Keratinocyte (primary cell): Measurements from ENCODE around the gene WDR5. TPM values are rescaled to one million over a fixed set of nuclear protein-coding genes. Genes with fewer than 3 reads are reported as not detected.

ENCODE experiments used
- DNase-seq: peaks from one replicate; pipeline ENCODE4 v3.0.0-alpha.2; 2011; ENCODE audit warnings: low read depth, missing footprints, low spot score
- FAIRE-seq: peaks from 2 replicates; lab custom pipeline; 2011; peaks lifted over from hg19 to GRCh38; lab: Jason Lieb, UNC
- H2AFZ ChIP-seq: 2 replicates; pipeline ENCODE4 v1.6.0; 2012; ENCODE audit warnings: low read length, control low read depth, inconsistent platforms; ENCODE audit not compliant: control insufficient read depth
- H3K27ac ChIP-seq: 2 replicates; pipeline ENCODE4 v1.5.1; 2011; ENCODE audit warnings: low read length; ENCODE audit not compliant: control insufficient read depth, insufficient read depth
- H3K27me3 ChIP-seq: 3 replicates; pipeline ENCODE4 v1.6.0; 2011; ENCODE audit warnings: low read length; ENCODE audit not compliant: control insufficient read depth, insufficient read depth; ENCODE audit errors: extremely low read depth
- H3K36me3 ChIP-seq, 2 experiments: 2 replicates in 1 of 2; 3 replicates in 1 of 2; pipeline ENCODE4 v1.5.1; 2011; ENCODE audit warnings: low read length in 2 of 2, mild to moderate bottlenecking in 1 of 2; ENCODE audit not compliant: control insufficient read depth in 2 of 2, insufficient read depth in 2 of 2; ENCODE audit errors: extremely low read depth in 1 of 2
- H3K4me1 ChIP-seq: 3 replicates; pipeline ENCODE4 v1.5.1; 2011; ENCODE audit warnings: low read length; ENCODE audit not compliant: control insufficient read depth, insufficient read depth; ENCODE audit errors: extremely low read depth
- H3K4me2 ChIP-seq: 3 replicates; pipeline ENCODE4 v1.6.0; 2011; ENCODE audit warnings: low read depth, low read length; ENCODE audit not compliant: control insufficient read depth, insufficient read depth; ENCODE audit errors: extremely low read depth
- H3K4me3 ChIP-seq, 3 experiments: fragments of 200-600 bp in 1 of 3; sonication (generic) in 1 of 3; 2 replicates in 2 of 3; 3 replicates in 1 of 3; pipeline ENCODE4 v1.5.1; 2011 to 2016; ENCODE audit warnings: low read length in 3 of 3, mild to moderate bottlenecking in 3 of 3, control low read depth in 2 of 3, inconsistent platforms in 1 of 3, low read depth in 1 of 3, mixed read lengths in 1 of 3, mixed run types in 1 of 3, moderate library complexity in 1 of 3; ENCODE audit not compliant: control insufficient read depth in 2 of 3, insufficient read depth in 2 of 3; ENCODE audit errors: extremely low read depth in 1 of 3
- H3K79me2 ChIP-seq: 2 replicates; pipeline ENCODE4 v1.6.0; 2012; ENCODE audit warnings: low read length; ENCODE audit not compliant: control insufficient read depth, insufficient read depth
- H3K9ac ChIP-seq: 3 replicates; pipeline ENCODE4 v1.6.0; 2011; ENCODE audit warnings: low read length; ENCODE audit not compliant: control insufficient read depth, insufficient read depth; ENCODE audit errors: extremely low read depth
- H3K9me1 ChIP-seq: 3 replicates; pipeline ENCODE4 v1.6.0; 2011; ENCODE audit warnings: low read length; ENCODE audit not compliant: control insufficient read depth, insufficient read depth; ENCODE audit errors: extremely low read depth
- H3K9me3 ChIP-seq: 2 replicates; pipeline ENCODE4 v1.5.1; 2012; ENCODE audit warnings: low read depth, low read length; ENCODE audit not compliant: control insufficient read depth
- H4K20me1 ChIP-seq: 3 replicates; pipeline ENCODE4 v1.6.0; 2011; ENCODE audit warnings: low read length; ENCODE audit not compliant: control insufficient read depth, insufficient read depth; ENCODE audit errors: extremely low read depth
- CTCF ChIP-seq, 3 experiments: IDR thresholded peaks in 1 of 3; conservative IDR thresholded peaks in 1 of 3; optimal IDR thresholded peaks in 1 of 3; 2 replicates in 2 of 3; 3 replicates in 1 of 3; pipeline versions ENCODE3 to v1.5.1; 2011; ENCODE audit warnings: low read length in 3 of 3, mild to moderate bottlenecking in 3 of 3, moderate library complexity in 2 of 3, control low read depth in 1 of 3, inconsistent platforms in 1 of 3; ENCODE audit not compliant: insufficient read depth in 2 of 3; ENCODE audit errors: extremely low read depth in 1 of 3
- EZH2 ChIP-seq: IDR thresholded peaks from one replicate; pipeline ENCODE4 v1.6.1; 2012; ENCODE audit warnings: inconsistent platforms, mild to moderate bottlenecking, low read length, moderate library complexity
- dilution Hi-C: fragments of 300-500 bp; cut with MboI; formaldehyde crosslinking; loops from one replicate; pipeline ENCODE4 v1.7.0; 2020; ENCODE audit warnings: low sequenced_read_pairs; ENCODE audit not compliant: extremely low pct_ligation_motif_present
- polyA plus RNA-seq, 5 experiments: library from polyadenylated mRNA; depleted of rRNA in 3 of 5; stranded (reverse) in 3 of 5; stranded (forward) in 1 of 5; unstranded in 1 of 5; fragments of >200 nt; gene quantifications; 1 replicate in 1 of 5; 2 replicates in 3 of 5; 3 replicates in 1 of 5; pipeline versions ENCODE4 v1.2.1 to v1.2.3, GENCODE V29; 2011 to 2012; ENCODE audit warnings: missing spikeins in 2 of 5, low read depth in 1 of 5, low replicate concordance in 1 of 5

The WDR5 gene
- polyA plus RNA-seq, 1 donor (not counting 4 experiments of a cell fraction or from before 2014, with no cell fraction given) = 31.2 TPM

GRCh38 chr9:134174526-134175290 is 38.8 kb downstream of the WDR5 start:
- no peaks in the 10 kb centered on the region for H3K79me2 ChIP-seq
- FAIRE-seq (no peak), DNase-seq (no peak)
- H3K4me2 ChIP-seq = no peak overlapping the region
- H3K36me3 ChIP-seq = no peaks in the 10 kb centered on the region
- H4K20me1 ChIP-seq = no peaks in the 10 kb centered on the region
- no peak overlapping the region for H3K4me3 ChIP-seq
- no peak overlapping the region for H3K9ac ChIP-seq
- TF ChIP-seq CTCF (optimal IDR thresholded peaks at IDR 0.05 in 1 of 3, IDR thresholded peaks at IDR 0.05 in 1 of 3, conservative IDR thresholded peaks at IDR 0.05 in 1 of 3; ENCODE audit: extremely low read depth in 1 of 3, insufficient read depth in 2 of 3, low read length in 3 of 3) (no peak), EZH2 (no peak)
- H3K27ac ChIP-seq = no peak overlapping the region
- no peaks in the 10 kb centered on the region for H3K9me1 ChIP-seq
- peaks cover 19% of the 10 kb centered on the region for H3K27me3 ChIP-seq
- no peak overlapping the region for H2AFZ ChIP-seq
- dilution Hi-C loops = no loop called here
- H3K9me3 ChIP-seq = no peaks in the 10 kb centered on the region
- peaks cover 3% of the 10 kb centered on the region for H3K4me1 ChIP-seq

GRCh38 chr9:134175291-134175807 is 39.5 kb downstream of the WDR5 start:
- Histone ChIP-seq H4K20me1 (no peaks in the 10 kb centered on the region), H3K9me1 (no peaks in the 10 kb centered on the region), H3K36me3 (no peaks in the 10 kb centered on the region), H3K27ac (no peak overlapping the region), H2AFZ (no peak overlapping the region), H3K79me2 (no peaks in the 10 kb centered on the region), H3K4me3 (no peak overlapping the region), H3K9ac (no peak overlapping the region), H3K9me3 (no peaks in the 10 kb centered on the region), H3K4me1 (peaks cover 3% of the 10 kb centered on the region), H3K27me3 (peaks cover 24% of the 10 kb centered on the region), H3K4me2 (no peak overlapping the region)
- no peak for FAIRE-seq
- TF ChIP-seq EZH2 (no peak), CTCF (optimal IDR thresholded peaks at IDR 0.05 in 1 of 3, IDR thresholded peaks at IDR 0.05 in 1 of 3, conservative IDR thresholded peaks at IDR 0.05 in 1 of 3; ENCODE audit: extremely low read depth in 1 of 3, insufficient read depth in 2 of 3, low read length in 3 of 3) (no peak)
- dilution Hi-C loops = no loop called here
- no peak for DNase-seq
